GM13977 (cell line): ENCODE results near the gene TOR1AIP2.

Experiments used
- DNase-seq: peaks from one replicate; pipeline ENCODE4 v3.0.0; 2012; ENCODE audit warnings: low spot score
- in situ Hi-C: fragments of 300-500 bp; cut with MboI; formaldehyde crosslinking; loops from one replicate; pipeline ENCODE4 v1.12.0; 2022; ENCODE audit warnings: low sequenced_read_pairs, low pct_unique_long_range_greater_than_20kb, mixed read lengths, inconsistent platforms; ENCODE audit not compliant: unreplicated experiment
- TF ChIP-seq, protein P1 (sequence below): IDR thresholded peaks from 2 replicates; pipeline ENCODE4 v1.5.1; 2012; ENCODE audit warnings: mild to moderate bottlenecking, control low read depth; ENCODE audit not compliant: insufficient read depth; ENCODE audit errors: extremely low read depth, missing control alignments

Gene TOR1AIP2

DNA sequence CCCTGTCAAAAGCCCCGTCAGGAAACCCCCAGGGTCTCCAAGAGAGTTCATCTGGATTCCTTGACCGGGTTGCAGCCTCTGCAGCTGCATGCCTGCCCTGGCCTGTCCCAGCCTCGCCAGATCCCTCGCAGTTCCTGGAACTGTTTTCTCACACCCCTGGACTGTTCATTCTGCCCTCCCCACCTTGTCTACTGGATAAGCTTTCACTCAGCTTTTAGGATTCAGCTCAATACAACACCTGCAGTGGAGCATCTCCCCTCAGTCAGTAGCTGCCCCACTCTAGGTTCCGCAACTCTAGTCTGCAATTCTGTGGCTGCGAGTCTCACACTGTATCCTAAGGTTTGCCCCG is 67.3 kb downstream of the TOR1AIP2 start:
- in situ Hi-C loops: no loop called here
- no peak for DNase-seq
- TF ChIP-seq, protein P1, sequence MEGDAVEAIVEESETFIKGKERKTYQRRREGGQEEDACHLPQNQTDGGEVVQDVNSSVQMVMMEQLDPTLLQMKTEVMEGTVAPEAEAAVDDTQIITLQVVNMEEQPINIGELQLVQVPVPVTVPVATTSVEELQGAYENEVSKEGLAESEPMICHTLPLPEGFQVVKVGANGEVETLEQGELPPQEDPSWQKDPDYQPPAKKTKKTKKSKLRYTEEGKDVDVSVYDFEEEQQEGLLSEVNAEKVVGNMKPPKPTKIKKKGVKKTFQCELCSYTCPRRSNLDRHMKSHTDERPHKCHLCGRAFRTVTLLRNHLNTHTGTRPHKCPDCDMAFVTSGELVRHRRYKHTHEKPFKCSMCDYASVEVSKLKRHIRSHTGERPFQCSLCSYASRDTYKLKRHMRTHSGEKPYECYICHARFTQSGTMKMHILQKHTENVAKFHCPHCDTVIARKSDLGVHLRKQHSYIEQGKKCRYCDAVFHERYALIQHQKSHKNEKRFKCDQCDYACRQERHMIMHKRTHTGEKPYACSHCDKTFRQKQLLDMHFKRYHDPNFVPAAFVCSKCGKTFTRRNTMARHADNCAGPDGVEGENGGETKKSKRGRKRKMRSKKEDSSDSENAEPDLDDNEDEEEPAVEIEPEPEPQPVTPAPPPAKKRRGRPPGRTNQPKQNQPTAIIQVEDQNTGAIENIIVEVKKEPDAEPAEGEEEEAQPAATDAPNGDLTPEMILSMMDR: no peak

DNA sequence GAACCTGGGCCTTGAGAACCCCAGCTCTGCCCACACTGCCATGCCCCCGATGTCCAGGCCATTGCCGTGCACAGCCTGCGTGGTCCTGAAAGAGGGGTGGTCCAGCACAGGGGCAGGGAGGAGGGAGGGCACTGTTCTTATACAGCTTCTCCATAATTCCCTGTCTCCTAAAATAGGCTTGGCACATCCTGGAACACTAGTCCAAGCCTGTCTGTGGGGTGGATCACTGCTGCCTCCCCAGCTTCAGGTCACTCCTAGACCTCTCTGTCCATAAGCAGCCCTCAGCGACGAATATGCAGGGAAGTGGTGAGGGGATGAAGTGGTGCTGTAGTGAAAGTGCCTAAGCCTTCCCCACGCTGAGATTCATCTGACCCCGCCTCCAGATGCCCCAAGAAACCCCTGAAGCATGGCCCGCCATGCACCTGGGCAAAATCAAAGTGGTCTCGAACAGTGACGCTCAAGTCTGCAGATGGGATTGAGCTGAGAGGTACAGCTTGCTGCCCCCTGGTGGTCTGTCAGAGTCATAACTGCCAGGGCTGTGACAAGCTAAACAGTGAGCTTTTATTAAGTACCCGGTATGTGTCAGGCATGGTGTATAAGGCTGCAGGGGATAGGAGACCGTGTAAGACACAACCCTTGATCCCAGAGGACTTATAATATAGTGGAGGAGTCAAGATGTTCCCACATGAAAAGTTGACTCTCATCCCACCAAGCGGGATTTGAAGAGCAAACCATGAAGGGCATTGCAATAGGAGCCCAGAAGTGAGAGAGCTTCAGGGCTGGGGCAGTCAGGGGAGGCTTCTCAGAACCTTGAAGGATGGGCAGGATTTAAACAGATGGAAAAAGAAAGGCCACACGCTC is 67.9 kb downstream of the TOR1AIP2 start:
- in situ Hi-C loops: loop anchor here (10.0 kb wide), 1 partner anchor 95 kb away; no protein-coding TSS in a partner anchor
- TF ChIP-seq, protein P1: peak; percentile 91
- peak; percentile 80 for DNase-seq

DNA sequence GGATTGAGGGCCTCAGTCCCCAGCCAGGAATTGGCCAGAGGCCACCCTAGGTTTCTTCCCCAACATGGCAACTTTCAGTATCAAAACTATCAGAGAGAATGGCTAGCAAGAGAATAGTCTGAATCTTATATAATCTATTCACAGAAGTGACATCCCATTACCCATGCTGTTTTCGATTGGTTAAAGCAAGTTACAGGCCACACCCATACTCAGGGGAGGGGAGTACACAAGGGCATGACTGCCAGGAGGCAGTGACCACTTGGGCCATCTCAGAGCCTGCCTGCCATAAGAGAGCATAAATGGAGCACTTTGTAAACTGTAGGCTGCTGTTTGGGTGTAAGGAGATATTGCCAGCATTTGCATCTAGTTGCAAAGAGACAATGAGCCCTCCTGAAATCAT is 69.1 kb downstream of the TOR1AIP2 start:
- no peak for DNase-seq
- TF ChIP-seq, protein P1: no peak
- in situ Hi-C loops: loop anchor here (10.0 kb wide), 1 partner anchor 94 kb away; no protein-coding TSS in a partner anchor

DNA sequence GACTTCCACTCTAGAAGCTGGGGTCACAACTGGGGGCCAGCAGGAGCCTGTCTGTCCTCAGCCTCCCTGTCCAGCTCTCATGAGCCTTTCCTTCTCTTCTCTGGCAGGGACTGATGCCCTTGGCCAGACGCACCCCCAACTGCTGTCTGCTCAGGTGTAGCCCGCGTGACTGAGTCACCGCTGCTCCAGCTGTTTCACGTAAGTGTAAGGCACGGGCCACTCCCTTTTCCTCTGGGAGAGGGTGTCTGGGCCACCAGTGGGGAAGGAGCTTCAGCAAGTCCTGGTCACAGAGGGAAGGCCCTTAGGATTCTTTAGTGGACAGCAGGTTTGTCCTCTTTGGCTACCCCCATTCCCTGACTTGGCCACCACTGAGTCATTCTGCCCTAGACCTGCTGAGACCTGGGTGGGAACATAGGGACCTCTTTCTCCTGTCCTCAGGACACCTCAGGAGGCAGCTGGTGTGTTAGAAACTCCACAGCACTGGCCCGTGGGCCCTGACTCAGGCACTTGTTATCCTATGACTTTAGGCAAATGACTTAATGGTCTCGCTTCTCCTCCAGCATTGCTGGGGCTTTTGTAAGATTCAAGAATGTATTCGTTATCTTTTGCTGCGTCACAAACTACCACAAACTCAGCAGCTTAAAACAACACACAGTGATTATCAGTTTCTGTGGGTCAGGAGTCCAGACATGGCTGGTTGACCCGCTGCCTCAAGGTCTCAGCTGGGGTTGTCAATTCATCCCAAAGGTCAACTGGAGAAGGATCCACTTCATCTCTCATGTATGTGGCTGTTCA is 69.7 kb downstream of the TOR1AIP2 start:
- TF ChIP-seq, protein P1: no peak
- in situ Hi-C loops: loop anchor here (10.0 kb wide), 1 partner anchor 93 kb away; no protein-coding TSS in a partner anchor
- no peak for DNase-seq

DNA sequence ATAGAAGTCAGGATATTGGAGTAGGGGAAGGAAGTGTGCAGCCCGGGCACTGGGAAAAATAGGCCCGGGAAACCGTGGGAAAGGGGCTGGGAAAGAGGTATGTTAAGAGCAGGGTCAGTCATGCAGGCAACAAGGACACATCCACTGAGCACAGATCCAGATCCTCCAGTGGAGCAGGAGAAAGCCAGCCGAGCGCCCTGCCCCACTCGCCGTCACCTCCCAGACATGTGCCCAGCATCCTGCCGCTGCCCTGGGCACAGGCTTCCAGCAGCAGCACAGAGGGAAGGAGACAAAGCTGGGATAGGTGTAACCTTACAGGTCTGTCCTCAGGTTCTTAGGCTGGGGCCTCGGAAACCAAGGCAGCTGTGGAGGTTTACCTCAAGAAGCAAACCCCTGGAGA is 70.3 kb downstream of the TOR1AIP2 start:
- in situ Hi-C loops: loop anchor here (10.0 kb wide), 1 partner anchor 92 kb away; no protein-coding TSS in a partner anchor
- DNase-seq: no peak
- TF ChIP-seq, protein P1: no peak

DNA sequence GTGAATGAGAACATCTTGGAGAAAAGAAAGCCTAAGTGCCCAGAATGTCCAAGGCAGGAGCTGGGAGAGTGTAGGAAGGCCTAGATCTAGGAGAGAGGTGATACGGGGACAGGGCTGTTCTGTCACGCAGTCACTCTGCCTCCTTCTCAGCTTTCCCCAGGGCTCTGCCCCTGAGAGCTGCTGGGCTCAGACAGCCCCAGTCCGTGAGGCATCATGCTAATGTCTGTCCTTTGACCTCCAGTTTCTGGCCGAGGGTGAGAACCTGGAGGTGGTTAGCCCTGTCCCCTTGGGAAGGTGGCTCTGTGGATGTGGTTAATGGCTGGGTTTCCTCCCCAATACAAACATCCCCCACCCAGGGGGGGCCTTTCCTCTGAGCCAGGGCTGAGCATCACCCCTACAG is 71.3 kb downstream of the TOR1AIP2 start:
- TF ChIP-seq, protein P1: no peak
- DNase-seq: no peak
- in situ Hi-C loops: loop anchor here (10.0 kb wide), 1 partner anchor 92 kb away; no protein-coding TSS in a partner anchor
